K562 (cell line): ENCODE data around the gene CRTAP. TPM values are rescaled to one million over a fixed set of nuclear protein-coding genes. Genes with fewer than 3 reads are reported as not detected.

Experiments used
- ETS1 ChIP-seq: conservative IDR thresholded peaks from 2 replicates; pipeline ENCODE4 v1.6.1; 2011; ENCODE audit warnings: low read depth, mild to moderate bottlenecking, low read length; ENCODE audit not compliant: control insufficient read depth
- NR2C1 ChIP-seq, 2 experiments: fragments of 450-650 bp; IDR thresholded peaks; 2 replicates each; pipeline ENCODE4 v1.6.1; 2017; ENCODE audit warnings: mild to moderate bottlenecking in 2 of 2, antibody characterized with exemption in 1 of 2, inconsistent platforms in 1 of 2, missing compliant biosample characterization in 1 of 2, missing genetic modification characterization in 1 of 2
- POLR2H ChIP-seq: IDR thresholded peaks from 2 replicates; pipeline ENCODE4 v1.6.1; 2016; ENCODE audit warnings: missing genetic modification characterization, low read depth, mild to moderate bottlenecking, control low read depth, missing compliant biosample characterization, moderate library complexity
- TOE1 ChIP-seq, 2 experiments: fragments of 450-650 bp in 1 of 2; sonication (generic) in 1 of 2; formaldehyde crosslinking in 1 of 2; IDR thresholded peaks; 2 replicates each; pipeline versions ENCODE4 v1.7.1 to v1.8.0; 2016 to 2022; ENCODE audit warnings: borderline replicate concordance in 2 of 2, mild to moderate bottlenecking in 2 of 2, antibody characterized with exemption in 1 of 2, inconsistent platforms in 1 of 2, low read depth in 1 of 2, missing genetic modification reagents in 1 of 2, moderate library complexity in 1 of 2
- XRCC5 ChIP-seq: fragments of 200-400 bp; formaldehyde crosslinking; IDR thresholded peaks from 2 replicates; pipeline ENCODE4 v1.6.1; 2017; ENCODE audit warnings: low read depth, mild to moderate bottlenecking, low read length
- ZBTB40 ChIP-seq, 2 experiments: fragments of 450-650 bp in 1 of 2; sonication (generic) in 1 of 2; formaldehyde crosslinking in 1 of 2; IDR thresholded peaks; 2 replicates each; pipeline versions ENCODE4 v1.7.1 to v1.9.0; 2016 to 2022; ENCODE audit warnings: inconsistent platforms in 1 of 2, mild to moderate bottlenecking in 1 of 2, missing genetic modification reagents in 1 of 2
- ZNF12 ChIP-seq: sonication (generic); formaldehyde crosslinking; IDR thresholded peaks from 2 replicates; pipeline ENCODE4 v1.4.0; 2020; ENCODE audit warnings: mild to moderate bottlenecking, missing genetic modification reagents
- ZNF133 ChIP-seq: fragments of 250-450 bp; sonication (Bioruptor Pico); IDR thresholded peaks from 2 replicates; pipeline ENCODE4 v1.4.0; 2020; ENCODE audit warnings: mild to moderate bottlenecking
- ZNF695 ChIP-seq: fragments of 450-650 bp; formaldehyde crosslinking; IDR thresholded peaks from 2 replicates; pipeline ENCODE4 v1.4.0; 2020; ENCODE audit warnings: mild to moderate bottlenecking, moderate library complexity
- polyA plus RNA-seq, 8 experiments: library from polyadenylated mRNA; depleted of rRNA in 4 of 8; stranded (reverse) in 5 of 8; unstranded in 3 of 8; fragments of >200 nt; fragmentation: Nextera tagmentation in 2 of 8; fragmentation: Illumina TruSeq in 1 of 8; extraction: Ambion mirVana in 2 of 8; extraction: Trizol in 1 of 8; gene quantifications; 2 replicates each; pipeline versions ENCODE4 v1.2.1 to v1.2.3, GENCODE V29; 2011 to 2014; ENCODE audit warnings: inconsistent platforms in 1 of 8, missing spikeins in 1 of 8
- total RNA-seq, 7 experiments: library from RNA; depleted of rRNA in 6 of 7; stranded (reverse); fragments of >200 nt in 6 of 7; fragmentation: Illumina TruSeq in 2 of 7; extraction: Trizol in 2 of 7; gene quantifications; 2 replicates each; pipeline versions ENCODE4 v1.2.1 to v1.2.3, GENCODE V29; 2011 to 2021; ENCODE audit warnings: low replicate concordance in 1 of 7
- TF ChIP-seq, protein P1 (sequence below): fragments of 450-650 bp; IDR thresholded peaks from one replicate; pipeline ENCODE4 v1.6.1; 2018; ENCODE audit warnings: mild to moderate bottlenecking, moderate library complexity; ENCODE audit not compliant: partially characterized antibody
- TF ChIP-seq, protein P2 (sequence below), 2 experiments: fragments of 450-650 bp; IDR thresholded peaks; 2 replicates each; pipeline ENCODE4 v1.6.1; 2016

Gene CRTAP
- total and polyA plus RNA-seq, 9 of the 15 experiments (the other 6 are each of a cell fraction or from before 2014, with no cell fraction given), result 10.0 to 121 (median 53.0) TPM

DNA sequence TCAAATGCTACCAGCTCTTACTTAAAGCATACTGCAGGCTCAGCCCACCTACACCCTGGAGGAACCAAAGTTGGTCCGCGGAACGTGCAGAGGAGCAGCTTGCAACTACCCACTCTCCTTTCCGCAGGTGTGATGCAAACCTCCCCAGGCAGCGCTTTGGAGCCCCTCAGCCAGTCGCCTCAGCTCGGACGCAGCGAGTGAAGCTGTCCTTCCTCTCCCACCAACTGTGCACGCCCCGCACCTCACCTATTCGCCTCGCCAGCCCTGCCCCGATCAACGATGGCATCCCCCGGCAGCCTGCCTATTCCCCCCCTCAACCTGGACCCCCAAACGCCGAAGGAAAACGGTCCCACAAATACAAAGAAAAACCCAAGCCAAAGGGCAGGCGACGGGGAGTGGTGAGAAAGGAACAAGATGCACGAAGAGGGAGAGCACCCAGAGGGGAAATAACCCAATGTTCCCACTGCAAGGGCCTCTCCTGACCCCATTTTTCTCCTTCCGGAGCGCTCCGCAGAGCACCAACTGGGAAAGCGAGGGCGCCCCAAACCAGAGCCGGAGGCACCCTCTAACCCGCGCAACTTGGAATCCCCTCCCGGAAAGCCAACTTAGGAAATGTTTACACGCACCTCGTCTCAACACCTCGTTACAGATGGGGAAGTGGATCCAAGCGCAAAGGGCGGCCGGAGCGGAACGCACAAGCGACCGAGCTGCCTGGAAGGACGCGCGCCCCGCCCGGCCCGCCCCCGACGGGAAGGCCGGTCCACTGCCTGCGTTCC lies 17.5 kb upstream of the CRTAP start (continued):
- TF ChIP-seq, protein P1, sequence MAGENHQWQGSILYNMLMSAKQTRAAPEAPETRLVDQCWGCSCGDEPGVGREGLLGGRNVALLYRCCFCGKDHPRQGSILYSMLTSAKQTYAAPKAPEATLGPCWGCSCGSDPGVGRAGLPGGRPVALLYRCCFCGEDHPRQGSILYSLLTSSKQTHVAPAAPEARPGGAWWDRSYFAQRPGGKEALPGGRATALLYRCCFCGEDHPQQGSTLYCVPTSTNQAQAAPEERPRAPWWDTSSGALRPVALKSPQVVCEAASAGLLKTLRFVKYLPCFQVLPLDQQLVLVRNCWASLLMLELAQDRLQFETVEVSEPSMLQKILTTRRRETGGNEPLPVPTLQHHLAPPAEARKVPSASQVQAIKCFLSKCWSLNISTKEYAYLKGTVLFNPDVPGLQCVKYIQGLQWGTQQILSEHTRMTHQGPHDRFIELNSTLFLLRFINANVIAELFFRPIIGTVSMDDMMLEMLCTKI, result no peak
- TF ChIP-seq XRCC5, result peak; percentile 30; the same call in 1 of the 2 replicates
- TF ChIP-seq ETS1, result 0 out of 2 replicates have a peak, but pooled peaks have one; percentile 5
- TF ChIP-seq ZBTB40 (IDR thresholded peaks at IDR 0.05), result peak; percentile 76
- no peak for TF ChIP-seq ZBTB40 (CRISPR knock-in tag; IDR thresholded peaks at IDR 0.05)
- TF ChIP-seq, protein P2, sequence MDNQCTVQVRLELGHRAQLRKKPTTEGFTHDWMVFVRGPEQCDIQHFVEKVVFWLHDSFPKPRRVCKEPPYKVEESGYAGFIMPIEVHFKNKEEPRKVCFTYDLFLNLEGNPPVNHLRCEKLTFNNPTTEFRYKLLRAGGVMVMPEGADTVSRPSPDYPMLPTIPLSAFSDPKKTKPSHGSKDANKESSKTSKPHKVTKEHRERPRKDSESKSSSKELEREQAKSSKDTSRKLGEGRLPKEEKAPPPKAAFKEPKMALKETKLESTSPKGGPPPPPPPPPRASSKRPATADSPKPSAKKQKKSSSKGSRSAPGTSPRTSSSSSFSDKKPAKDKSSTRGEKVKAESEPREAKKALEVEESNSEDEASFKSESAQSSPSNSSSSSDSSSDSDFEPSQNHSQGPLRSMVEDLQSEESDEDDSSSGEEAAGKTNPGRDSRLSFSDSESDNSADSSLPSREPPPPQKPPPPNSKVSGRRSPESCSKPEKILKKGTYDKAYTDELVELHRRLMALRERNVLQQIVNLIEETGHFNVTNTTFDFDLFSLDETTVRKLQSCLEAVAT (IDR thresholded peaks at IDR 0.05), result peak in 1 of 2 experiments; percentile 55; a peak in 1 of 4 replicates
- no peak; the same call in 1 of the 2 replicates for TF ChIP-seq TOE1 (IDR thresholded peaks at IDR 0.05; ENCODE audit: borderline replicate concordance)
- no peak; the same call in 1 of the 2 replicates for TF ChIP-seq TOE1 (CRISPR knock-in tag; IDR thresholded peaks at IDR 0.05; ENCODE audit: borderline replicate concordance, low read depth)
- peak; percentile 60; the same call in 1 of the 2 replicates for TF ChIP-seq ZNF12
- TF ChIP-seq ZNF133 (CRISPR knock-in tag), result 0 out of 2 replicates have a peak, but pooled peaks have one; percentile 41
- no peak for TF ChIP-seq ZNF695
- TF ChIP-seq POLR2H (tag), result no peak
- peak; percentile 94 for TF ChIP-seq NR2C1 (IDR thresholded peaks at IDR 0.05)
- TF ChIP-seq NR2C1 (tag; IDR thresholded peaks at IDR 0.05), result peak; percentile 93
